Thyroid gland (tissue), 4 donors: ENCODE measurements around the gene WFDC9. TPM values are rescaled to one million over a fixed set of nuclear protein-coding genes. Genes with fewer than 3 reads are reported as not detected.
A peak's percentile ranks its signal among the peaks of the same experiment; 100 is the strongest.

Source experiments
- DNase-seq, 2 donors: peaks; one replicate each; pipeline ENCODE4 v3.0.0-alpha.2; 2019
- H3K27ac ChIP-seq, 3 donors: fragments of 200-600 bp; sonication (generic); 1 replicate in 2 of 3; 2 replicates in 1 of 3; pipeline ENCODE4 v1.5.1; 2016 to 2019; ENCODE audit warnings: mild to moderate bottlenecking in 1 of 3, moderate library complexity in 1 of 3
- H3K27me3 ChIP-seq: fragments of 200-600 bp; sonication (generic); one replicate; pipeline ENCODE4 v1.5.1; 2019
- H3K36me3 ChIP-seq, 2 donors: fragments of 200-600 bp; sonication (generic); one replicate each; pipeline ENCODE4 v1.5.1; 2016 to 2019
- H3K4me1 ChIP-seq, 2 donors: fragments of 200-600 bp; sonication (generic); one replicate each; pipeline ENCODE4 v1.5.1; 2017 to 2019
- H3K4me3 ChIP-seq, 3 donors: fragments of 200-600 bp; sonication (generic); replicated peaks in 1 of 3; 1 replicate in 2 of 3; 2 replicates in 1 of 3; pipeline ENCODE4 v1.5.1; 2016; ENCODE audit warnings: mild to moderate bottlenecking in 1 of 3
- H3K9me3 ChIP-seq: fragments of 200-600 bp; sonication (generic); one replicate; pipeline ENCODE4 v1.5.1; 2017
- POLR2A ChIP-seq, 2 donors: fragments of 450-650 bp; IDR thresholded peaks; one replicate each; pipeline ENCODE4 v1.6.1; 2017; ENCODE audit warnings: antibody characterized with exemption in 2 of 2, mild to moderate bottlenecking in 2 of 2, moderate library complexity in 1 of 2
- WGBS, 2 donors: methylation state at CpG; one replicate each; pipeline ENCODE4 v1.1.5; 2017; 5-methylcytosine and 5-hydroxymethylcytosine counted together
- intact Hi-C: fragments of 100-400 bp; cut with DNase I; formaldehyde crosslinking; loops from one replicate; pipeline ENCODE4 v1.15.1; 2023
- total RNA-seq, 4 donors: library from RNA; depleted of rRNA; stranded (reverse); fragments of >200 nt; gene quantifications; one replicate each; pipeline ENCODE4 v1.2.3, GENCODE V29; 2016
- TF ChIP-seq, protein P1 (sequence below), 6 experiments: fragments of 200-600 bp in 3 of 6; fragments of 450-650 bp in 3 of 6; sonication (generic) in 3 of 6; IDR thresholded peaks; one replicate each; pipeline ENCODE4 v1.5.1; 2016 to 2019; ENCODE audit warnings: antibody characterized with exemption in 6 of 6, mild to moderate bottlenecking in 2 of 6, inconsistent platforms in 1 of 6, moderate library complexity in 1 of 6

Gene WFDC9
- total RNA-seq, 4 donors from 2014 or later: not detected

DNA sequence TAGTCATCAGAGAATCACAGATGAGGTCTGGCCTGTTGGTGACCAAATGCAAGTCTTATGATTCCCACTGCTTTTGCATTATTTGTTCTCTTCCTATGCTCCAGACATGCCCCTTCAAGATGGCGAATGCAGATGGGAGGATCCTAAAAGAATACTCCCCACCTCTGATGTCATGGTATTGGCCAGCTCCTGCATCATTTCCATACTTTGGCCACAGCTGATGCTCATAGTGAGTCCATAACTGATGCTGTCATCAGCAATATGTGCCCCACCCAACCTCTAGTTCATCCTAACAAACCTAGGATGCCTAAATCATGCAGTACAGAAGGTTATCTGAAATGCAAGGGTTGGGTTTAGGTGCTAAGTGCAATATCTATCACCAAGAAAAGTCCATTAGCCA is 5.4 kb upstream of the WFDC9 start:
- H3K27me3 ChIP-seq: no peaks in the 10 kb centered on the region
- no peak for TF ChIP-seq POLR2A (IDR thresholded peaks at IDR 0.05)
- TF ChIP-seq, protein P1, sequence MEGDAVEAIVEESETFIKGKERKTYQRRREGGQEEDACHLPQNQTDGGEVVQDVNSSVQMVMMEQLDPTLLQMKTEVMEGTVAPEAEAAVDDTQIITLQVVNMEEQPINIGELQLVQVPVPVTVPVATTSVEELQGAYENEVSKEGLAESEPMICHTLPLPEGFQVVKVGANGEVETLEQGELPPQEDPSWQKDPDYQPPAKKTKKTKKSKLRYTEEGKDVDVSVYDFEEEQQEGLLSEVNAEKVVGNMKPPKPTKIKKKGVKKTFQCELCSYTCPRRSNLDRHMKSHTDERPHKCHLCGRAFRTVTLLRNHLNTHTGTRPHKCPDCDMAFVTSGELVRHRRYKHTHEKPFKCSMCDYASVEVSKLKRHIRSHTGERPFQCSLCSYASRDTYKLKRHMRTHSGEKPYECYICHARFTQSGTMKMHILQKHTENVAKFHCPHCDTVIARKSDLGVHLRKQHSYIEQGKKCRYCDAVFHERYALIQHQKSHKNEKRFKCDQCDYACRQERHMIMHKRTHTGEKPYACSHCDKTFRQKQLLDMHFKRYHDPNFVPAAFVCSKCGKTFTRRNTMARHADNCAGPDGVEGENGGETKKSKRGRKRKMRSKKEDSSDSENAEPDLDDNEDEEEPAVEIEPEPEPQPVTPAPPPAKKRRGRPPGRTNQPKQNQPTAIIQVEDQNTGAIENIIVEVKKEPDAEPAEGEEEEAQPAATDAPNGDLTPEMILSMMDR (IDR thresholded peaks at IDR 0.05): no peak
- H3K27ac ChIP-seq: no peak overlapping the region
- DNase-seq: no peak
- WGBS, 2 donors: 88 to 100% methylated on average over 1 of the region's 1 CpG
- intact Hi-C loops: no loop called here
- no peak overlapping the region for H3K4me3 ChIP-seq
- no peaks in the 10 kb centered on the region for H3K9me3 ChIP-seq
- no peaks in the 10 kb centered on the region for H3K4me1 ChIP-seq
- H3K36me3 ChIP-seq: no peaks in the 10 kb centered on the region

DNA sequence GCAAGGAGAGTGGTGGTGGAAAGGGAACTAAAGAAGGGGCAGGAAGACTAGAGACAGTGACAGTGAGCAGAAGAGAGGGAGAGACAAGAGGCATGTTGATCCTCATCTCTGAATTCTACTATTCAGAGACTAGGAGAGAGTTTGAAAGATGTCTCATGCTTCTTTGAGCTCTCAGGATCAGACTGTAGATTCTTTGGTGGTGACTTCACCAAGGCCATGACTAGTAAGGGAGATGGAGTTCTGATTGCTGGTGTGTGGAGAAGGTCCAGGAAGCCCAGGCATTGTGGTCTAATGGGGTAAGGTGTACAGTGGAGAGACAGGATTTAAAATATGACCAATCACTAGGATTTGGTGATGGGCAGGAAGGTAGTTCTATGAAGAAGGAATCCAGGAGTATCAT is 713 bp downstream of the WFDC9 start:
- Histone ChIP-seq H3K4me3 (no peak overlapping the region), H3K4me1 (no peaks in the 10 kb centered on the region), H3K27me3 (no peaks in the 10 kb centered on the region), H3K27ac (no peak overlapping the region), H3K9me3 (no peaks in the 10 kb centered on the region), H3K36me3 (no peaks in the 10 kb centered on the region)
- intact Hi-C loops: no loop called here
- DNase-seq: no peak
- no peak for TF ChIP-seq POLR2A (IDR thresholded peaks at IDR 0.05)
- TF ChIP-seq, protein P1 (IDR thresholded peaks at IDR 0.05): no peak

DNA sequence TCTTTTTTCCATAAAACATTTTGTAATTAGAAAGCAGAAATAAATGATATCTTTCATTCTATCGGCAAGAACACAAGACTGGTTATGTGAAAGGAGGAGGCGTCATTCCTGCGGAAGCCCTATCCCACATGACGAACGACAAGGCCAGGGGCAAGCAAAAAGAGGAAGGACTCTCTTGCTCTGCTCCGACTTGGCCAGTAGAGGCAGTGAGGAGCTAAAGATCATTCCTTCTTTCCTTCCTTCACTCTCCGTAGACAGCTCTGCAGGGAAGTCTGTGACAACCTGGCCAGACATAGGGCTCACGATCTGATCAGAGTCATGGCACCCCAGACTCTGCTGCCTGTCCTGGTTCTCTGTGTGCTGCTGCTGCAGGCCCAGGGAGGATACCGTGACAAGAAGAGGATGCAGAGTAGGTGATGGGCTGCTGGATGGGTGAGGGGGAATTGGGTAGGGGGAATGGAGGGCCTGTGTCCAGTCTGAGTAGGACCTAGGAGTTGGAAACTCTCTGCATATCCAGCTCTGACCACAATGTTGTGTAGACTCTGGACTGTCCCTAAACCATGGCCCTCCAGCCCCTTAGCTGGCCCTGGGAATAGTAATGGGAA is 1.5 kb downstream of the WFDC9 start, which contains the start of gene WFDC10A:
TSS of gene WFDC10A (plus strand) at position 244 of the 605 bp plus-strand sequence. CDS start at position 319, 75 bp downstream.
- WGBS, 2 donors: 16 to 17% methylated on average over 9 of the region's 9 CpGs
- Histone ChIP-seq H3K4me1 (no peaks in the 10 kb centered on the region), H3K4me3 (no peak within 1 kb of the TSS), H3K27me3 (no peaks in the 10 kb centered on the region), H3K27ac (no peak within 1 kb of the TSS), H3K36me3 (no peaks in the 10 kb centered on the region), H3K9me3 (no peaks in the 10 kb centered on the region)
- intact Hi-C loops: no loop called here
- no peak for TF ChIP-seq POLR2A (IDR thresholded peaks at IDR 0.05)
- TF ChIP-seq, protein P1 (IDR thresholded peaks at IDR 0.05): peak; percentile 16 to 70 (median 48)
- peak; percentile 40 to 50 for DNase-seq

DNA sequence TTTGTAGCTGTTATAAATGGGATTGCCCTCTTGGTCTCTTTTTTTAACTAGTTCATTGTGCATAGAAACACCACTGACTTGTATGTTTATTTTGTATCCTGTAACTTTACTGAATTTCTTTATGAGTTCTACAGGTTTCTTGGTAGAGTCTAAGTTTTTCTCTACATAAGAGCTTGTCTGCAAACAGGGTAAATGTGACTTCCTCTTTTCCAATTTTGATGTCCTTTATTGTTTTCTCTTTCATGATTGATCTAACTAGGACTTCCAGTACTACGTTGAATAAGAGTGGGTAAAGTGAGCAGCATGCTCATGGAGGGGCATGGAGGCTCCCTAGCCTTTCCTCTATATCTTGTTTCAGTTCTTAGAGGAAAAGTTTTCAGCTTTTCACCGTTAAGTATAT is 4.5 kb downstream of the WFDC9 start:
- Histone ChIP-seq H3K4me3 (no peak overlapping the region), H3K9me3 (no peaks in the 10 kb centered on the region), H3K36me3 (no peaks in the 10 kb centered on the region), H3K27ac (no peak overlapping the region), H3K4me1 (no peaks in the 10 kb centered on the region), H3K27me3 (no peaks in the 10 kb centered on the region)
- intact Hi-C loops: no loop called here
- no peak for DNase-seq
- 73 to 78% methylated on average over 2 of the region's 2 CpGs for WGBS, 2 donors
- no peak for TF ChIP-seq POLR2A (IDR thresholded peaks at IDR 0.05)
- TF ChIP-seq, protein P1 (IDR thresholded peaks at IDR 0.05): no peak

DNA sequence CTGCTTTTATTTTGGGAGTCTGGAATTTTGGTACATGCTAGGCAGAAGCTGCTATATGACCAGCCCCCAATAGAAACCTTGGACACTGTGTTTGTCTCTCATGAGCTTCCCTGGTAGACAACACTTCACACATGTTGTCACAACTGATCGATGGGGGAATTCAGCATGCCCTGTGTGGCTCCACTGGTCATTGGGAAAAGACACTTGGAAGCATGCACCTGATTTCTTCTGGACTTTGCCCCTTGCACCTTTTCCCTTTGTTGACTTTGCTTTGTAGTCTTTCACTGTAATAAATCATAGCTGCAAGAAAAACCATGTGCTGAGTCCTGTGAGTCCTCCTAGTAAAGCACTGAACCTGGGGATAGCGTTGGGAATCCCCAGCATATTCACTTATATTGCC is 9.5 kb downstream of the WFDC9 start:
- TF ChIP-seq, protein P1 (IDR thresholded peaks at IDR 0.05): no peak
- no peak for TF ChIP-seq POLR2A (IDR thresholded peaks at IDR 0.05)
- Histone ChIP-seq H3K27me3 (no peaks in the 10 kb centered on the region), H3K4me1 (no peaks in the 10 kb centered on the region), H3K9me3 (no peaks in the 10 kb centered on the region), H3K36me3 (no peaks in the 10 kb centered on the region), H3K4me3 (no peak overlapping the region), H3K27ac (no peak overlapping the region)
- intact Hi-C loops: no loop called here
- DNase-seq: no peak
- WGBS, 2 donors: 82 to 85% methylated on average over 2 of the region's 2 CpGs
